Activated CD8-positive, alpha-beta T cell treated with anti-CD3 and anti-CD28 coated beads for 36 hours (primary cell): Measurements from ENCODE around the gene LAMB1. TPM values are rescaled to one million over a fixed set of nuclear protein-coding genes. Genes with fewer than 3 reads are reported as not detected.

Experiments used
- ATAC-seq: fragments of 200-7000 bp; cut with Tn5 transposase; one replicate; pipeline ENCODE4 v1.10.0; 2021; ENCODE audit warnings: mild to moderate bottlenecking, moderate library complexity
- CTCF ChIA-PET: fragments of 350-600 bp; sonication (Branson Sonifier 250); formaldehyde crosslinking; loops from one replicate; lab custom pipeline; 2021; ENCODE audit warnings: antibody characterized with exemption; lab: Charles Lee
- POLR2A ChIA-PET: fragments of 350-600 bp; sonication (Branson Sonifier 250); formaldehyde crosslinking; loops from one replicate; lab custom pipeline; 2021; ENCODE audit warnings: antibody characterized with exemption; lab: Charles Lee
- DNase-seq: peaks from one replicate; pipeline ENCODE4 v3.0.0-alpha.2; 2020
- H3K27ac Mint-ChIP-seq: one replicate; pipeline ENCODE4 v1.8.0; 2021; ENCODE audit warnings: mild to moderate bottlenecking, mixed read lengths
- H3K27me3 Mint-ChIP-seq: one replicate; pipeline ENCODE4 v1.8.0; 2021; ENCODE audit warnings: mixed read lengths
- H3K36me3 Mint-ChIP-seq: one replicate; pipeline ENCODE4 v1.8.0; 2021; ENCODE audit warnings: low read depth, mixed read lengths
- H3K4me1 Mint-ChIP-seq: one replicate; pipeline ENCODE4 v1.8.0; 2021; ENCODE audit warnings: low read depth, mixed read lengths
- H3K4me3 Mint-ChIP-seq: one replicate; pipeline ENCODE4 v1.8.0; 2021; ENCODE audit warnings: mild to moderate bottlenecking, moderate library complexity, mixed read lengths
- H3K9me3 Mint-ChIP-seq: one replicate; pipeline ENCODE4 v1.8.0; 2021; ENCODE audit warnings: mixed read lengths
- CTCF ChIP-seq: fragments of 200-600 bp; IDR thresholded peaks from one replicate; pipeline ENCODE4 v1.8.0; 2022; ENCODE audit warnings: antibody characterized with exemption, mild to moderate bottlenecking
- intact Hi-C: fragments of 100-400 bp; cut with micrococcal nuclease; formaldehyde crosslinking; loops from one replicate; pipeline ENCODE4 v1.10.0; 2022
- total RNA-seq, 2 experiments: library from RNA; stranded (reverse); gene quantifications; one replicate each; pipeline ENCODE4 v1.2.3, GENCODE V29; 2021

LAMB1 gene
- total RNA-seq, 2 experiments from 2014 or later, result 0.20 to 0.36 TPM

- H3K27me3 Mint-ChIP-seq, result peaks cover 53% of the 10 kb centered on the region
- intact Hi-C loops, result no loop called here
- DNase-seq (peak; percentile 5), ATAC-seq (peak; percentile 13)
- CTCF ChIA-PET, result interaction anchor here (1.0 kb wide), 1 partner anchor 145 kb away, joined by 3 read pairs; no protein-coding TSS in a partner anchor
- peaks cover 19% of the 10 kb centered on the region for H3K4me1 Mint-ChIP-seq
- POLR2A ChIA-PET, result no interaction called here
- H3K4me3 Mint-ChIP-seq, result peak overlapping the region; percentile 59
- no peaks in the 10 kb centered on the region for H3K36me3 Mint-ChIP-seq
- H3K9me3 Mint-ChIP-seq, result no peaks in the 10 kb centered on the region
- TF ChIP-seq CTCF, result no peak
- no peak overlapping the region for H3K27ac Mint-ChIP-seq
Observed at GRCh38 chr7:108000875-108001763, 1.8 kb downstream of the LAMB1 start.

GRCh38 chr7:107999779-108000560, 3.0 kb downstream of the LAMB1 start:
- TF ChIP-seq CTCF, result no peak
- Mint-ChIP-seq H3K36me3 (no peaks in the 10 kb centered on the region), H3K27me3 (peaks cover 53% of the 10 kb centered on the region), H3K27ac (no peak overlapping the region), H3K9me3 (no peaks in the 10 kb centered on the region), H3K4me1 (peaks cover 19% of the 10 kb centered on the region), H3K4me3 (no peak overlapping the region)
- DNase-seq (no peak), ATAC-seq (no peak)
- POLR2A ChIA-PET, result no interaction called here
- intact Hi-C loops, result no loop called here
- CTCF ChIA-PET, result interaction anchor here (1.0 kb wide), 1 partner anchor 146 kb away, joined by 3 read pairs; no protein-coding TSS in a partner anchor

- H3K27me3 Mint-ChIP-seq, result peaks cover 50% of the 10 kb centered on the region
- intact Hi-C loops, result no loop called here
- no peak for TF ChIP-seq CTCF
- H3K4me1 Mint-ChIP-seq, result peaks cover 14% of the 10 kb centered on the region
- H3K4me3 Mint-ChIP-seq, result no peak overlapping the region
- no peak overlapping the region for H3K27ac Mint-ChIP-seq
- no peak for ATAC-seq
- no peaks in the 10 kb centered on the region for H3K9me3 Mint-ChIP-seq
- H3K36me3 Mint-ChIP-seq, result no peaks in the 10 kb centered on the region
- no peak for DNase-seq
- CTCF ChIA-PET, result interaction anchor here (0.7 kb wide), 1 partner anchor 68 kb away, joined by 3 read pairs; no protein-coding TSS in a partner anchor
- POLR2A ChIA-PET, result no interaction called here
Observed at GRCh38 chr7:107998660-107999480, 4.1 kb downstream of the LAMB1 start.

- peaks cover 14% of the 10 kb centered on the region for H3K4me1 Mint-ChIP-seq
- H3K27me3 Mint-ChIP-seq, result peaks cover 45% of the 10 kb centered on the region
- ATAC-seq (no peak), DNase-seq (no peak)
- no peak overlapping the region for H3K27ac Mint-ChIP-seq
- ChIA-PET POLR2A (no interaction called here), CTCF (interaction anchor here (0.7 kb wide), 1 partner anchor 67 kb away, joined by 3 read pairs; no protein-coding TSS in a partner anchor)
- no peaks in the 10 kb centered on the region for H3K9me3 Mint-ChIP-seq
- H3K36me3 Mint-ChIP-seq, result no peaks in the 10 kb centered on the region
- TF ChIP-seq CTCF, result no peak
- intact Hi-C loops, result no loop called here
- no peak overlapping the region for H3K4me3 Mint-ChIP-seq
Observed at GRCh38 chr7:107998150-107998549, 4.8 kb downstream of the LAMB1 start.
